ENCODE measurements around the gene PAH. TPM values are rescaled to one million over a fixed set of nuclear protein-coding genes. Genes with fewer than 3 reads are reported as not detected.
"Not testable (repeated sequence)": the region's sequence is repeated elsewhere in the genome, so short reads cannot be mapped to it uniquely, and the experiment has no call there.

Gene PAH
- total RNA-seq, 2 donors from 2014 or later: 0.25 TPM; not detected in 1

DNA sequence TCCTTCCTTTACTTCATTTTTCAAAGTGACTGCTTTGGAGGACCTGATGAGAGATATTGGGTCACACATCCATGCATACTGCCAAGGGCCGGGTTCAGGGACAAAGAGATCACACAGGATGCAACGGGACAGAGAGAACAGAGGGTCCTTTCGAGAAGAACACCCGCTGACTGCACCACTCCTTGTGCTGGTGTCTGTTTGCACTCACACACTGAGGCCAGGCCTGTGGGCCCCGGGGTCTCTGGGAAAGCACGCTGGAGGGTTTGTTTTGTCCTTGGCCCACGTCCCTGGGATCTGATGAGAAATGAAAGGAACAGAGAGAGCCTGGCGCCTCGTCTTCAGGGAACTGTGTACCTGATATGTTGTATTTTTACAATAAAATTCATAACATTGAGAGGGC lies 42.2 kb downstream of the PAH start:
- ATAC-seq (replicated peaks in 1 of 2): no peak
- Mint-ChIP-seq H3K27ac (no peak overlapping the region), H3K4me3 (no peak overlapping the region), H3K9me3 (no peaks in the 10 kb centered on the region), H3K36me3 (ENCODE audit: insufficient read depth in 2 of 2) (no peaks in the 10 kb centered on the region), H3K4me1 (ENCODE audit: low read depth) (peaks cover 6% of the 10 kb centered on the region), H3K27me3 (ENCODE audit: low read depth) (peaks cover 27% of the 10 kb centered on the region)
- no peak for DNase-seq

DNA sequence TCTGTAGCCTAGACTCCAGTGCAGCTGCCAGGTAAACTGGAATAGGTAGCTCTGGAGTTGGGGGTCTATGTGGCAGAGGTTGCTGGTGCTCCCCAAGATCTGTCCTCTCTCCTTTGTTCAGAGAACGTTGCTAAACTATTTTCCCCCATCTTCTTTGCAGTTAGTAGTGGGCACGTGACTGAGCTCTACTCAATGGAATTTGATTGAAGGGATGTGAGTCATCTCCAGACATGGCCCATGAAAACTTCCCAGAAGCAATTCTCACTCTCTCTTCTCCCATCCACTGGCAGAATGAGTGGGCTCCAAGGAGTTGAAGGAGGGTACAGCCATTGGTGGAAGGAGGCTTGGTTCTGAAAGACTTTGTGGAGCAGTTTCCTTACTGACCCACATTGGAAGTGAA lies 44.0 kb downstream of the PAH start:
- no peaks in the 10 kb centered on the region for H3K36me3 Mint-ChIP-seq (ENCODE audit: insufficient read depth in 2 of 2)
- no peaks in the 10 kb centered on the region for H3K9me3 Mint-ChIP-seq
- H3K27ac Mint-ChIP-seq: no peak overlapping the region
- no peak for ATAC-seq (replicated peaks in 1 of 2)
- H3K4me3 Mint-ChIP-seq: no peak overlapping the region
- no peak for DNase-seq
- peaks cover 20% of the 10 kb centered on the region for H3K27me3 Mint-ChIP-seq (ENCODE audit: low read depth)
- no peaks in the 10 kb centered on the region for H3K4me1 Mint-ChIP-seq (ENCODE audit: low read depth)

DNA sequence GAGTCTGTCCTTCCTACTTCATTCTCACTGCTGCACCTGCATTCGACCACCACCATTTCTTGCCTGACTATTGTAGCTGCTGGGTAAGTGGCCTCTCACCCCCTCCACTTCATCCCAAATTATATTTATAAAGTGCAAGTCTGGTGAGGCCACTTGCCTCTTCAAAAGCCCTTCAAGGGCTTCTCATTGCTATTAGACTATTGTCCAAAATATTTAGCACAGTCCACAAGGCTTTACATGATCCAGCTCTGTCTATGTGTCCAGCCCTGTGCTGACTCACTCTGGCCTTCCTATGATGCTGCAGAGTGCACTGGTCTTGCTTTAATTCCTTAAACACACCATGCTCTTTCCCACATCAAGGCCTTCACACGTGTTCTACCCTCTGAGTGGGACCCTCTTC lies 46.0 kb downstream of the PAH start:
- peaks cover 9% of the 10 kb centered on the region for H3K27me3 Mint-ChIP-seq (ENCODE audit: low read depth)
- H3K4me1 Mint-ChIP-seq (ENCODE audit: low read depth): no peaks in the 10 kb centered on the region
- H3K36me3 Mint-ChIP-seq (ENCODE audit: insufficient read depth in 2 of 2): no peaks in the 10 kb centered on the region
- no peak for ATAC-seq (replicated peaks in 1 of 2)
- no peak overlapping the region for H3K4me3 Mint-ChIP-seq
- no peak for DNase-seq
- no peak overlapping the region for H3K27ac Mint-ChIP-seq
- H3K9me3 Mint-ChIP-seq: no peaks in the 10 kb centered on the region

DNA sequence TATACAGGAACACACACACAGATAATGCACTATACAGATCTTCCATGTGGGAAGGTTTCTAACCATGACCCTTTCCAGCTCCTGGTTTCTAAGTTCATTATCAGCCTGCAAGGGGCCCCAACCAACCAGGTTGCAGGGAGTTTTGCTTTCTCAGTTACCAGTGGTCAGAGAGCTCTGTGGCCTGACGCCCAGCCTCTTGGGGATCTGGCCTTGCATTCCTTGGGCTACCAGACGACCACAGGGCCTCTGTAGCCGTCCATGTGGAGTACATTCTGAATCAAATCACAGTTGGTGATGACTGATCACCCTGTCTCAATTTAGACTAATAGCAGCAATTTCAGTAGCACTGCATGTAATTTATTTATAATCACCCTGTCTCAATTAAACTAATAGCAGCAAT lies 47.5 kb downstream of the PAH start:
- Mint-ChIP-seq H3K27me3 (ENCODE audit: low read depth) (peaks cover 14% of the 10 kb centered on the region), H3K4me1 (ENCODE audit: low read depth) (no peaks in the 10 kb centered on the region), H3K27ac (no peak overlapping the region), H3K9me3 (no peaks in the 10 kb centered on the region), H3K4me3 (no peak overlapping the region), H3K36me3 (ENCODE audit: insufficient read depth in 2 of 2) (no peaks in the 10 kb centered on the region)
- ATAC-seq (replicated peaks in 1 of 2) (no peak), DNase-seq (no peak)

GRCh38 chr12:102865821-102866615 lies 51.0 kb downstream of the PAH start:
- Mint-ChIP-seq H3K9me3 (peaks cover 0 to 6% of the 10 kb centered on the region in 2 donors), H3K36me3 (ENCODE audit: insufficient read depth in 2 of 2) (peaks cover 0 to 1% of the 10 kb centered on the region in 2 donors), H3K4me3 (no peak overlapping the region), H3K27ac (no peak overlapping the region), H3K27me3 (ENCODE audit: low read depth) (peaks cover 11% of the 10 kb centered on the region), H3K4me1 (ENCODE audit: low read depth) (no peaks in the 10 kb centered on the region)
- DNase-seq (no peak), ATAC-seq (replicated peaks in 1 of 2) (no peak)

GRCh38 chr12:102862486-102862885 lies 54.6 kb downstream of the PAH start:
- no peak for DNase-seq
- peaks cover 5% of the 10 kb centered on the region for H3K27me3 Mint-ChIP-seq (ENCODE audit: low read depth)
- no peak overlapping the region for H3K4me3 Mint-ChIP-seq
- H3K27ac Mint-ChIP-seq: no peak overlapping the region
- H3K9me3 Mint-ChIP-seq: peaks cover 2 to 6% of the 10 kb centered on the region in 2 donors
- ATAC-seq (replicated peaks in 1 of 2): no peak
- peaks cover 0 to 1% of the 10 kb centered on the region in 2 donors for H3K36me3 Mint-ChIP-seq (ENCODE audit: insufficient read depth in 2 of 2)
- H3K4me1 Mint-ChIP-seq (ENCODE audit: low read depth): no peaks in the 10 kb centered on the region

- Mint-ChIP-seq H3K4me1 (ENCODE audit: low read depth) (no peaks in the 10 kb centered on the region), H3K9me3 (no peaks in the 10 kb centered on the region), H3K4me3 (no peak overlapping the region), H3K27ac (no peak overlapping the region), H3K27me3 (ENCODE audit: low read depth) (peaks cover 12% of the 10 kb centered on the region), H3K36me3 (ENCODE audit: insufficient read depth in 2 of 2) (no peaks in the 10 kb centered on the region)
- DNase-seq (no peak), ATAC-seq (replicated peaks in 1 of 2) (no peak)
Observed at GRCh38 chr12:102851246-102851645, 65.8 kb downstream of the PAH start.

GRCh38 chr12:102849722-102850447 lies 67.2 kb downstream of the PAH start:
- no peaks in the 10 kb centered on the region for H3K9me3 Mint-ChIP-seq
- ATAC-seq (replicated peaks in 1 of 2) (no peak), DNase-seq (no peak)
- H3K27me3 Mint-ChIP-seq (ENCODE audit: low read depth): peaks cover 13% of the 10 kb centered on the region
- no peaks in the 10 kb centered on the region for H3K36me3 Mint-ChIP-seq (ENCODE audit: insufficient read depth in 2 of 2)
- H3K27ac Mint-ChIP-seq: no peak overlapping the region
- H3K4me1 Mint-ChIP-seq (ENCODE audit: low read depth): no peaks in the 10 kb centered on the region
- H3K4me3 Mint-ChIP-seq: no peak overlapping the region

- H3K4me1 Mint-ChIP-seq (ENCODE audit: low read depth): no peaks in the 10 kb centered on the region
- no peak for ATAC-seq (replicated peaks in 1 of 2)
- no peaks in the 10 kb centered on the region for H3K9me3 Mint-ChIP-seq
- H3K36me3 Mint-ChIP-seq (ENCODE audit: insufficient read depth in 2 of 2): no peaks in the 10 kb centered on the region
- H3K4me3 Mint-ChIP-seq: no peak overlapping the region
- no peak overlapping the region for H3K27ac Mint-ChIP-seq
- no peak for DNase-seq
- H3K27me3 Mint-ChIP-seq (ENCODE audit: low read depth): peaks cover 7% of the 10 kb centered on the region
Observed at GRCh38 chr12:102848832-102849231, 68.2 kb downstream of the PAH start.

- ATAC-seq (replicated peaks in 1 of 2) (no peak), DNase-seq (no peak)
- Mint-ChIP-seq H3K4me3 (no peak overlapping the region), H3K27me3 (ENCODE audit: low read depth) (peaks cover 7% of the 10 kb centered on the region), H3K9me3 (no peaks in the 10 kb centered on the region), H3K27ac (no peak overlapping the region), H3K4me1 (ENCODE audit: low read depth) (no peaks in the 10 kb centered on the region), H3K36me3 (ENCODE audit: insufficient read depth in 2 of 2) (no peaks in the 10 kb centered on the region)
Observed at GRCh38 chr12:102847131-102847530, 69.9 kb downstream of the PAH start.

- Mint-ChIP-seq H3K36me3 (ENCODE audit: insufficient read depth in 2 of 2) (no peaks in the 10 kb centered on the region), H3K27me3 (ENCODE audit: low read depth) (no peaks in the 10 kb centered on the region), H3K4me3 (no peak overlapping the region), H3K4me1 (ENCODE audit: low read depth) (no peaks in the 10 kb centered on the region), H3K9me3 (peaks cover 0 to 5% of the 10 kb centered on the region in 2 donors), H3K27ac (no peak overlapping the region)
- ATAC-seq (replicated peaks in 1 of 2): no peak
- DNase-seq: no peak
Observed at GRCh38 chr12:102833687-102834441, 83.2 kb downstream of the PAH start.

GRCh38 chr12:102832826-102833225 lies 84.2 kb downstream of the PAH start:
- not testable (repeated sequence) for H3K4me1 Mint-ChIP-seq (ENCODE audit: low read depth); ATAC-seq (replicated peaks in 1 of 2); DNase-seq; H3K27me3 Mint-ChIP-seq (ENCODE audit: low read depth); H3K36me3 Mint-ChIP-seq (ENCODE audit: insufficient read depth in 2 of 2); H3K9me3 Mint-ChIP-seq; H3K4me3 Mint-ChIP-seq; H3K27ac Mint-ChIP-seq

- Mint-ChIP-seq H3K4me3 (no peak overlapping the region), H3K4me1 (ENCODE audit: low read depth) (no peaks in the 10 kb centered on the region), H3K27ac (no peak overlapping the region), H3K9me3 (no peaks in the 10 kb centered on the region), H3K36me3 (ENCODE audit: insufficient read depth in 2 of 2) (no peaks in the 10 kb centered on the region), H3K27me3 (ENCODE audit: low read depth) (peaks cover 33% of the 10 kb centered on the region)
- ATAC-seq (replicated peaks in 1 of 2): no peak
- peak in 1 of 2 donors; percentile 6 for DNase-seq
Observed at GRCh38 chr12:102824218-102824835, 92.7 kb downstream of the PAH start.

All from activated T-cell treated with anti-CD3 and anti-CD28 coated beads, Interleukin-2, amount 50 U/mL, for 72 hours (primary cell).